H9 (cell line): ENCODE measurements around the gene CELSR2. TPM values are rescaled to one million over a fixed set of nuclear protein-coding genes. Genes with fewer than 3 reads are reported as not detected.

Experiments
- DNase-seq: peaks from one replicate; pipeline ENCODE4 v3.0.0-alpha.2; 2017
- H2AFZ ChIP-seq: one replicate; pipeline ENCODE4 v1.6.1; 2013; ENCODE audit warnings: mild to moderate bottlenecking, low read length, control low read depth, moderate library complexity
- H2AK5ac ChIP-seq: 2 replicates; pipeline ENCODE4 v1.6.1; 2013; ENCODE audit warnings: low read length, control low read depth, mixed read lengths; ENCODE audit not compliant: insufficient read length
- H2BK120ac ChIP-seq: one replicate; pipeline ENCODE4 v1.6.1; 2013; ENCODE audit warnings: low read depth, mild to moderate bottlenecking, low read length, control low read depth, inconsistent platforms; ENCODE audit not compliant: poor library complexity, severe bottlenecking
- H2BK12ac ChIP-seq: 2 replicates; pipeline ENCODE4 v1.6.1; 2013; ENCODE audit warnings: low read length, control low read depth, mixed read lengths, low read depth; ENCODE audit not compliant: insufficient read length
- H2BK15ac ChIP-seq: 2 replicates; pipeline ENCODE4 v1.6.1; 2013; ENCODE audit warnings: low read depth, low read length, control low read depth
- H2BK20ac ChIP-seq: one replicate; pipeline ENCODE4 v1.6.1; 2013; ENCODE audit warnings: low read depth, mild to moderate bottlenecking, low read length, control low read depth, inconsistent platforms; ENCODE audit not compliant: poor library complexity, severe bottlenecking
- H2BK5ac ChIP-seq: 2 replicates; pipeline ENCODE4 v1.6.1; 2013; ENCODE audit warnings: low read length, control low read depth, mixed read lengths; ENCODE audit not compliant: insufficient read length
- H3K14ac ChIP-seq: 2 replicates; pipeline ENCODE4 v1.6.1; 2013; ENCODE audit warnings: low read length, control low read depth; ENCODE audit not compliant: insufficient read depth
- H3K18ac ChIP-seq: 2 replicates; pipeline ENCODE4 v1.6.1; 2013; ENCODE audit warnings: low read depth, mild to moderate bottlenecking, mixed read lengths, low read length, control low read depth; ENCODE audit not compliant: insufficient read length
- H3K23ac ChIP-seq: 2 replicates; pipeline ENCODE4 v1.6.1; 2013; ENCODE audit warnings: low read length, control low read depth, mixed read lengths, low read depth; ENCODE audit not compliant: insufficient read length
- H3K23me2 ChIP-seq: 2 replicates; pipeline ENCODE4 v1.6.1; 2013; ENCODE audit warnings: low read depth, mild to moderate bottlenecking, mixed read lengths, low read length, control low read depth; ENCODE audit not compliant: insufficient read length, poor library complexity, severe bottlenecking
- H3K27ac ChIP-seq: 2 replicates; pipeline ENCODE4 v1.5.1; 2013; ENCODE audit warnings: low read length, control low read depth, mixed read lengths, low read depth; ENCODE audit not compliant: insufficient read length
- H3K27me3 ChIP-seq: 2 replicates; pipeline ENCODE4 v1.6.1; 2013; ENCODE audit warnings: low read length, control low read depth, inconsistent platforms; ENCODE audit not compliant: insufficient read depth
- H3K4ac ChIP-seq: 2 replicates; pipeline ENCODE4 v1.6.1; 2013; ENCODE audit warnings: low read depth, mild to moderate bottlenecking, control low read depth, inconsistent platforms, low read length, moderate library complexity
- H3K4me1 ChIP-seq: 2 replicates; pipeline ENCODE4 v1.6.1; 2013; ENCODE audit warnings: low read length, control low read depth, inconsistent platforms; ENCODE audit not compliant: insufficient read depth
- H3K4me2 ChIP-seq: 2 replicates; pipeline ENCODE4 v1.6.1; 2013; ENCODE audit warnings: low read length, control low read depth, mixed read lengths; ENCODE audit not compliant: insufficient read length, insufficient read depth
- H3K56ac ChIP-seq: 2 replicates; pipeline ENCODE4 v1.6.1; 2013; ENCODE audit warnings: low read depth, mild to moderate bottlenecking, mixed read lengths, low read length, control low read depth; ENCODE audit not compliant: insufficient read length
- H3K79me1 ChIP-seq: 2 replicates; pipeline ENCODE4 v1.6.1; 2013; ENCODE audit warnings: low read depth, mild to moderate bottlenecking, moderate library complexity, low read length, control low read depth, inconsistent platforms; ENCODE audit not compliant: insufficient read depth, poor library complexity, severe bottlenecking
- H3K79me2 ChIP-seq: 2 replicates; pipeline ENCODE4 v1.6.1; 2013; ENCODE audit warnings: low read length, control low read depth, inconsistent platforms; ENCODE audit not compliant: insufficient read depth
- H3K9ac ChIP-seq: 2 replicates; pipeline ENCODE4 v1.6.1; 2013; ENCODE audit warnings: low read length, control low read depth, mixed read lengths; ENCODE audit not compliant: insufficient read length; ENCODE audit errors: extremely low read depth
- H3K9me3 ChIP-seq: one replicate; pipeline ENCODE4 v1.6.1; 2013; ENCODE audit warnings: low read depth, low read length, inconsistent platforms; ENCODE audit not compliant: control insufficient read depth
- H3T11ph ChIP-seq: one replicate; pipeline ENCODE4 v1.6.1; 2013; ENCODE audit warnings: mild to moderate bottlenecking, low read length, control low read depth, inconsistent platforms
- H4K20me1 ChIP-seq: one replicate; pipeline ENCODE4 v1.6.1; 2013; ENCODE audit not compliant: control insufficient read depth, insufficient read length, insufficient read depth
- H4K5ac ChIP-seq: 2 replicates; pipeline ENCODE4 v1.6.1; 2013; ENCODE audit warnings: low read depth, mild to moderate bottlenecking, mixed read lengths, low read length, control low read depth; ENCODE audit not compliant: insufficient read length
- H4K8ac ChIP-seq: replicated peaks from 2 replicates; pipeline ENCODE4 v1.6.1; 2013; ENCODE audit warnings: low read length, control low read depth, mixed read lengths, low read depth; ENCODE audit not compliant: insufficient read length
- H4K91ac ChIP-seq: 2 replicates; pipeline ENCODE4 v1.6.1; 2013; ENCODE audit warnings: low read depth, mild to moderate bottlenecking, moderate library complexity, mixed read lengths, low read length, control low read depth; ENCODE audit not compliant: insufficient read length
- H3K27ac Mint-ChIP-seq, 3 experiments: 2 replicates in 2 of 3; 3 replicates in 1 of 3; pipeline ENCODE4 v1.8.0; 2020 to 2021; ENCODE audit warnings: mixed read lengths in 3 of 3, mild to moderate bottlenecking in 1 of 3, moderate library complexity in 1 of 3
- H3K27me3 Mint-ChIP-seq: 2 replicates; pipeline ENCODE4 v1.8.0; 2021; ENCODE audit warnings: low read depth, mild to moderate bottlenecking, moderate library complexity, mixed read lengths
- H3K36me3 Mint-ChIP-seq, 3 experiments: 2 replicates in 2 of 3; 3 replicates in 1 of 3; pipeline ENCODE4 v1.8.0; 2020 to 2021; ENCODE audit warnings: low read depth in 3 of 3, mixed read lengths in 3 of 3; ENCODE audit not compliant: insufficient read depth in 1 of 3
- H3K4me1 Mint-ChIP-seq, 2 experiments: 2 replicates each; pipeline ENCODE4 v1.8.0; 2020; ENCODE audit warnings: mixed read lengths in 2 of 2
- H3K4me3 Mint-ChIP-seq, 2 experiments: 2 replicates in 1 of 2; 3 replicates in 1 of 2; pipeline ENCODE4 v1.8.0; 2020 to 2021; ENCODE audit warnings: mild to moderate bottlenecking in 2 of 2, mixed read lengths in 2 of 2, moderate library complexity in 1 of 2
- H3K9me3 Mint-ChIP-seq, 2 experiments: 2 replicates in 1 of 2; 3 replicates in 1 of 2; pipeline ENCODE4 v1.8.0; 2020; ENCODE audit warnings: mild to moderate bottlenecking in 2 of 2, mixed read lengths in 2 of 2, moderate library complexity in 1 of 2
- CTCF ChIP-seq: fragments of 200-600 bp; sonication (generic); conservative IDR thresholded peaks from 3 replicates; pipeline ENCODE4 v1.8.0; 2021; ENCODE audit warnings: antibody characterized with exemption, mild to moderate bottlenecking
- WGBS: extraction: QIAGEN DNeasy Blood & Tissue Kit; methylation state at CpG from one replicate; pipeline ENCODE4 v1.1.7; 2013; ENCODE audit warnings: missing lambda C conversion rate, low lambda C conversion rate, mixed read lengths; ENCODE audit not compliant: insufficient read length; ENCODE audit errors: extremely low coverage; 5-methylcytosine and 5-hydroxymethylcytosine counted together
- total RNA-seq: library from RNA; stranded (reverse); gene quantifications from 2 replicates; pipeline ENCODE4 v1.2.1, GENCODE V29; 2021

CELSR2 gene
- total RNA-seq, 1 experiment from 2014 or later, result 29.2 TPM

- Mint-ChIP-seq H3K4me3 (no peak overlapping the region), H3K27me3 (peaks cover 3% of the 10 kb centered on the region), H3K9me3 (peaks cover 0 to under 1% of the 10 kb centered on the region in 2 experiments; a peak in 3 of 5 replicates), H3K36me3 (no peaks in the 10 kb centered on the region), H3K27ac (no peak overlapping the region), H3K4me1 (peaks cover 9 to 12% of the 10 kb centered on the region in 2 experiments)
- Histone ChIP-seq H3K79me2 (no peaks in the 10 kb centered on the region), H2AK5ac (no peak overlapping the region), H3K27ac (no peak overlapping the region), H4K8ac (no peak overlapping the region), H3K14ac (no peak overlapping the region), H3K23ac (no peak overlapping the region), H3K27me3 (no peaks in the 10 kb centered on the region), H3K9me3 (no peaks in the 10 kb centered on the region), H3K4me1 (no peaks in the 10 kb centered on the region), H3K56ac (no peak overlapping the region), H3K4me2 (no peak overlapping the region), H4K5ac (no peak overlapping the region), H3K4ac (no peak overlapping the region), H3K18ac (no peak overlapping the region), H2BK15ac (no peak overlapping the region), H2BK20ac (no peak overlapping the region), H2AFZ (no peak overlapping the region), H4K91ac (no peak overlapping the region), H2BK5ac (no peak overlapping the region), H3T11ph (no peak overlapping the region), H3K79me1 (no peaks in the 10 kb centered on the region), H4K20me1 (no peaks in the 10 kb centered on the region), H3K9ac (no peak overlapping the region), H2BK120ac (no peak overlapping the region), H2BK12ac (no peak overlapping the region), H3K23me2 (no peaks in the 10 kb centered on the region)
- no peak for DNase-seq
- TF ChIP-seq CTCF, result no peak
- WGBS, result no CpG with 5 or more reads among the region's 6 CpGs
These were observed 41.7 kb downstream of the CELSR2 start for GRCh38 chr1:109290998-109291397.
